Omental fat pad (tissue), 4 donors: ENCODE results near the gene MYL7. TPM values are rescaled to one million over a fixed set of nuclear protein-coding genes. Genes with fewer than 3 reads are reported as not detected.
"Not testable (repeated sequence)": the region's sequence is repeated elsewhere in the genome, so short reads cannot be mapped to it uniquely, and the experiment has no call there.

Experiments
- ATAC-seq: fragments of 150-250 bp; one replicate; pipeline ENCODE4 v1.9.1; 2016; ENCODE audit warnings: mild to moderate bottlenecking, moderate library complexity; ENCODE audit not compliant: low FRiP score
- DNase-seq: peaks from one replicate; pipeline ENCODE4 v3.0.0-alpha.2; 2019; ENCODE audit warnings: low spot score
- CTCF ChIP-seq, 3 donors: fragments of 450-650 bp; IDR thresholded peaks; one replicate each; pipeline ENCODE4 v1.5.1; 2016 to 2017; ENCODE audit warnings: antibody characterized with exemption in 3 of 3, mild to moderate bottlenecking in 3 of 3, moderate library complexity in 2 of 3
- total RNA-seq, 4 donors: library from RNA; depleted of rRNA; stranded (reverse); fragments of >200 nt; gene quantifications; one replicate each; pipeline ENCODE4 v1.1.0, GENCODE V29; 2016

MYL7 gene
- total RNA-seq, 4 donors from 2014 or later: not detected

- DNase-seq (no peak), ATAC-seq (no peak)
- TF ChIP-seq CTCF (IDR thresholded peaks at IDR 0.05): no peak
Measured at GRCh38 chr7:44176486-44176885, 35.4 kb upstream of the MYL7 start.

GRCh38 chr7:44175730-44176129 lies 34.6 kb upstream of the MYL7 start:
- TF ChIP-seq CTCF (IDR thresholded peaks at IDR 0.05): no peak
- ATAC-seq: no peak
- DNase-seq: no peak

GRCh38 chr7:44174694-44174948 lies 33.5 kb upstream of the MYL7 start:
- not testable (repeated sequence) for ATAC-seq, DNase-seq

- DNase-seq (no peak), ATAC-seq (no peak)
- TF ChIP-seq CTCF (IDR thresholded peaks at IDR 0.05): no peak
Measured at GRCh38 chr7:44173911-44174693, 33.0 kb upstream of the MYL7 start.

GRCh38 chr7:44172803-44173424 lies 31.8 kb upstream of the MYL7 start:
- DNase-seq (no peak), ATAC-seq (no peak)
- TF ChIP-seq CTCF (IDR thresholded peaks at IDR 0.05): no peak

- no peak for TF ChIP-seq CTCF (IDR thresholded peaks at IDR 0.05)
- ATAC-seq (no peak), DNase-seq (no peak)
Measured at GRCh38 chr7:44172352-44172751, 31.2 kb upstream of the MYL7 start.

GRCh38 chr7:44171901-44172300 lies 30.8 kb upstream of the MYL7 start:
- ATAC-seq: not testable (repeated sequence)

GRCh38 chr7:44167920-44168319 lies 26.8 kb upstream of the MYL7 start:
- ATAC-seq (no peak), DNase-seq (no peak)
- no peak for TF ChIP-seq CTCF (IDR thresholded peaks at IDR 0.05)

More at GRCh38 chr7:44171901-44172300, 30.8 kb upstream of the MYL7 start:
- not testable (repeated sequence) for DNase-seq
